Amniotic stem cell (primary cell): ENCODE data around the gene SLC12A8.

Source experiments
- DNase-seq: peaks from one replicate; lab custom pipeline; 2025; lab: John Stamatoyannopoulos, UW

Gene SLC12A8

GRCh38 chr3:125140011-125140817 is 72.3 kb downstream of the SLC12A8 start:
- peak; percentile 36 for DNase-seq

DNA sequence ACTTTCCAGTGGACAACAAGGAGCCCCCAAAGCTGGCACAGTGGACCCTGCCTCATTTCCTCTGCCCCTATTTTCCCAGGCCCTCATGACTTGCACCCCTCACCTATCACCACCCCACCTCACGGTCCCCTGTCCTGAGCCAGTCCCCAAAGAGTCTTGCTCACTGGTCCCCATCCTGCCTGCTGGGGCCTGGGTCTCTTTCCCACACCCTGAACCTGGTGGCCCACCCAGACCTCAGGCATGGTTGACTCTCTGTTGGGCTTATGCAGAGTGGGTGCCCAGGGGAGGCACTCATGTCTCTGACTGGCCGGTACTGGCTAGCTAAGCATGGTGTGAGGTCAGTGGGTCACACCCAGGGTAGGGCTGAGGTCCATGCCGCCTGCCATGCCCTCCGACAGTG is 73.2 kb downstream of the SLC12A8 start:
- no peak for DNase-seq

DNA sequence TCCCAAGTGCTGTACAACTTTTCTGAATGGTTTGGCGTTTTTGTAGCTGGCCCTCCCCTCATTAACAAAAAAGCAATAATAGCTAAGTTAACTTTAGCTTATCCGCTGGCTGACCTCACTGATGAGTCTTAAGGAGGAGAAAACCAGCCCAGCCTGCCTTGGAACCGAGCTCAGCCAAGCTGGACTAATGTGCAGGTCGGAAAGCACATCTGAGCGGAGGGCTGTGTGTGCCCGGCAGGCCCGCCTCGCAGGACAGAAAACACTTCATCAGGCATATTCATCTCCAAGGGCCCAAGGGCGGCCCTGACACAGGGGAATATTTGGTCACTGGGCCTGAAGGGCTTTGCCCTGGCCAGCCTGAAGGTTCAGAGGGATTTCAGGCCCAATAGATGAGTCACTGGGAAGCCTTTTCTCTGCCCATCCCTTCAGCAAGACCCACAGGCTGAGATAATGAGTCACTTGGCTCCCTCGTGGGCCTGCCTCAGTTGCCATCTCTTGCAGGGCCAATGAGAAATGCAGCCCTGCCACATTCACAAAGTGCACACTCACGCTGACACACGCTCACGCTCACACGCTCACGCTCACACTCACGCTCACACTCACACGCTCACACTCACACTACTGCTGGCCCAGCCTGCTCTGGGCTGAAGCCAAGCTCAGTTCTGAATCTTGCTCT is 75.1 kb downstream of the SLC12A8 start:
- DNase-seq: no peak

DNA sequence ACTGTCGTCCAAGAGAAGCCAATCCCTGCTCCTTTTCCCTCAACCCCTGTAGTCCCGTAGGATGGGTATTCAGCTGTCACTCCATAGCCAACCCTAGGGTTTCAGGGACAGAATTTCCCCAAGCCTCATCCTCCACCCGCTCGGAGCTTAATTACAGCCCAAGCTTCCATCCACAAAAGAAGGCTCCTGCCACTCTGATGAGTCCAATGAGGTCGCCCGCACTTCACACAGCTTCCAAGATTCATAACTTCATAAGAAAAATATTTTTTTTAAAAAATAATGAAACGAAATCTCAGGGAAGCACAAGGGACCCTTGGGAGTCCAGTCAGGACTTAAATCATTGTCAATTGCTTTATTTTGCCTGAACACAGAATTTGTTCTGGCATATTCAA is 75.6 kb downstream of the SLC12A8 start:
- no peak for DNase-seq

GRCh38 chr3:125136515-125136914 is 76.0 kb downstream of the SLC12A8 start:
- no peak for DNase-seq

DNA sequence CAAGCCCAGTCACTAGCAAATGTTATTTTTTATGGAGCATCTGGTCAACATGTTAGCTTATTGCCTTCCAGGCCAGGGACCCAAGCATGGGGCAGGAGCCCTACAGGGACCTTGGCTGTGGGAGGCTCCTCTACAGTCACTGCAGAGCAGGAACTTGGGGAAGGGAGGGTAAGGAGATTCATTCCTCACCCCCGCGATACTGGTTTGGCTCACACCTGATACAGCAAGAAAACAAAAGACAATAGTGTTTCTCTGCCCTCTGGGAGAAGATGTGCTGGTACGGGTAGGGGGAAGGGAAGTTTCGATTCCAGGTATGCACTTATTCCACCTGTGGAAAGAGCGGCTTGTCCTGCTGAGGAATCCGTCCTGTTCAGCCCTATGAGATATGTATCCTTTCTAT is 77.6 kb downstream of the SLC12A8 start:
- DNase-seq: no peak

GRCh38 chr3:125132815-125133214 is 79.7 kb downstream of the SLC12A8 start:
- no peak for DNase-seq

- peak; percentile 98 for DNase-seq
Observed at GRCh38 chr3:125129512-125129997, 83.0 kb downstream of the SLC12A8 start.

DNA sequence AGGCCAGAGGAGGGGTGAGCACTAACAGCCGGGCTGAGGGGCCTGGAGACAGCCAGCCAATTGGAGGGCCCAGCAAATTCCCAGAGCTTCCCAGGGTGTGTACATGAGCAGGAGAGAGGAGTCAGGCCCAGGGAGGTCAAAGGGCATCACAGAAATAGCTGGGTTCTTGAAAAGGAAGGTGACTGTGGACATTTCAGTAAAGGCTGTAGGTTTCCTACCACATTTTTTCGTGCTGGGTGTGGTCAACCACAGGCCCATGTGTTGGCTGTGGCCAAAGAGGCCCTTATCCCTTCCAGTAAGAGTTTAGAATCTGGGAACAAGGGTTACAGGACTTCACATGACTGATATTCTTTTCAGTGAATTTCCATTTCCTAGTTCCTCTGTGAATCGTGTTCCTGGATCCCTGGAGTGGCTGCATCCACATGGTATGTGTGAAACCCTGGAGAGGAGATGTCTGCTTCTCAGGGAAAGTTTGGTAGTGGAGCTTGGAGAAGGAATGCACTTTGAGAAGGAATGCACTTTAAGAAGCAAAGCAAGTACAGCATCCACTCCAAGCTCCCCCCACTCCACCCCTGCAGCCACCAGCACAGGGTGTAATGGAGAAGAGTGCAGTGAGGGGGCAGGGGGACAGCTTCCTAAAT is 83.6 kb downstream of the SLC12A8 start:
- DNase-seq: peak; percentile 45

DNA sequence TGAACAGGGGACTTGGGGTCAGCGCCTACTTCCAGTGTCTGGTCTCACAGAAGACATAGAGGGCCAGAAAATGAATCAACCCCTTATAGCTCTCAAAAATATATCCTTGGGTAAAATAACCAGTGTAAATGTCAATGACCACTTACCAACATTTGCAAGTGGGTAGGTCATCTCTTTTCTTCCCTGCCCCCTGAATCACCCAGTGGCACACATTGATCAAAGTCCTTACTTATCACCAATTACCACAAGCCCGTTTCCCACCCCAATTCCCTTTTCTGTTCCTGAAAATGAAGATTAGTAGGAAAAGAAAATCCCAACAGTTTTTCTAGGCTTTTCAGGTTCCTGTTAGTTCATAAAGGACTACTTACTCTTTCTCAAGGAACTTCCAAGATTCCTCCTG is 86.2 kb downstream of the SLC12A8 start:
- no peak for DNase-seq

DNA sequence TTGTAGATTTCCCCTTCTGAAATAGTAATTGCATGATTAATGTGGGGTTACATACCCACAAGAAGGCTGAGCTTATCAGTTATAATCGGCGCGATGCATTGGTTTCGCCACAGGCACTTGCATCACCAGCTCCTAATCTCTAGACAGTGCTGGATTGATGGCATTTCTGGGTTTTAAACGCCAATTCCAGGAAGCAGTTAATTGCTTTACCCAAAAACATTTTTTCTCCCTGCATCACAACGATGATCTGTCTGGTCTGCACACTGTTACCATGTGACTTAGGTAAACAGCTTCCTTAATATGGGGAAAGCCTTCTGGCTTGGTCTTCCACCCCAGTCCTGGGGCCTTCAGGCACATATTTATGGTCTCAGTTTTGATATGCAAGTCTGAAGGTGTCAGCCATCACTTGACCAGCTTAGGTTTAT is 86.7 kb downstream of the SLC12A8 start:
- peak; percentile 58 for DNase-seq

DNA sequence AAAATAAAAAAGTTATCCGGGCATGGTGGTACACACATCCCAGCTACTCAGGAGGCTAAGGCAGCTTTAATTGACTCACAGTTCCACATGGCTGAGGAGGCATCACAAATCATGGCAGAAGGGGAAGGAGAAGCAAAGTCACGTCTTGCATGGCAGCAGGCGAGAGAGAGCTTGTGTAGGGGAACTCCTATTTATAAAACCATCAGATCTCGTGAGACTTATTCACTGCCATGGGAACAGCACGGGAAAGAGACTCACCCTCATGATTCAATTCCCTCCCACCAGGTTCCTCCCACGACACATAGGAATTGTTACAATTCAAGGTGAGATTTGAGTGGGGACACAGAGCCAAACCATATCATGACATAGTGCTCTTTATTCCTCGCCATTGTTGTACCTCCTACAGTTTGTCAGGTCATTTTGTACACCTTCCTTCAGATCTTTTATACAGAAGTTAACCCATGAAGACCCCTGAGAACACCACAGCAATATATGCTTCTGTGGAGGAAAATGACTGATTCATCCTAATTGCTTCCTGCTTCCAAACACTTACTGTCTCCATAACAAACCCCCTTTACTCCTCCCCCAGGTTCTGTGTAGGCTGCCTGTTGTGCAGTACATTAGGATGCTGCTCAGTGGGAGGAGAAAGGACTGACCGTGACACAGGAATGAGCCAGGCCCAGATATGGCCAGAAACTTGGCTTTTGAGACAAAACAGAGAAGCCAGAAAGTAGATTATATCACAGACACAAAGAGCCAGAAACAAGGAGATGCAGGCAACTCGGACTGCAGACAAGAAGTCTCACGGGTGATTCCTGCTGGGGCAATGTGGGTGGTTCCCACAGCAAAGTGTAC is 88.9 kb downstream of the SLC12A8 start:
- DNase-seq: no peak

DNA sequence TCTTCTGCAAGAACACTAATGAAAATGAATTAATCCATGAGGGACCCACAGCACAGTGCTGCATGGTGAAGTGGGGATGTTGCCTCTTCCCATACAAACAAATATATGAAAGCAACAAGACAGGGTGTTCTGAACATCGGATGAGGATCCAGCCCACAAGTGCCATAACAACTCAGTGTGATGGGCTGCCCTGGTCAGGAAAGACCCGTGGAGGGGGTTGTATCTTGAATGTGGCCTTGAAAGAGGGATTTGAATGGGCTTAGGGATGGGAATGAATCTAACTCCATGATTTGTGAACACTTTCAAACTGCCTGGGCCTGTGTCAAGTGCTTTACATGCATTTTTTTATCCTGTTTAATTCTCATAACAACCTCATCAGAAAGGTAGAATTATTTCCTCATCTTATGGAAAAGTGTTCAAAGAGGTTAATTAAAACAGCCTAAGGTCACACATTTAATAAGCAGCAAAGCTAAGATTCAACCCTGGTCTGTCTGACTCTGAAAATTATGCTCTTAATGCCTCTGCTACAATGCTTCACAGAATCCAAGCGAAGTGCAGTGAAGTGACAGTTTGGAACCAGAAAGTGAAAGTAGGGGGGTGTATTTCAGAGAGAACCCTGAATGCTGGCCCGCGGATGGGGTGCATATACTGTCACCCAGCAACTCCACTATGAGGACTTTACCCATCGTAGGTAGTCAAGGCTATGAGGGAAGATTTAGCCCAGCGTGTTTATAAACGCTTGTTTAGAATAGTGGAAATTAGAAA is 91.1 kb downstream of the SLC12A8 start:
- DNase-seq: no peak

- no peak for DNase-seq
Observed at GRCh38 chr3:125120379-125121122, 92.0 kb downstream of the SLC12A8 start.

DNA sequence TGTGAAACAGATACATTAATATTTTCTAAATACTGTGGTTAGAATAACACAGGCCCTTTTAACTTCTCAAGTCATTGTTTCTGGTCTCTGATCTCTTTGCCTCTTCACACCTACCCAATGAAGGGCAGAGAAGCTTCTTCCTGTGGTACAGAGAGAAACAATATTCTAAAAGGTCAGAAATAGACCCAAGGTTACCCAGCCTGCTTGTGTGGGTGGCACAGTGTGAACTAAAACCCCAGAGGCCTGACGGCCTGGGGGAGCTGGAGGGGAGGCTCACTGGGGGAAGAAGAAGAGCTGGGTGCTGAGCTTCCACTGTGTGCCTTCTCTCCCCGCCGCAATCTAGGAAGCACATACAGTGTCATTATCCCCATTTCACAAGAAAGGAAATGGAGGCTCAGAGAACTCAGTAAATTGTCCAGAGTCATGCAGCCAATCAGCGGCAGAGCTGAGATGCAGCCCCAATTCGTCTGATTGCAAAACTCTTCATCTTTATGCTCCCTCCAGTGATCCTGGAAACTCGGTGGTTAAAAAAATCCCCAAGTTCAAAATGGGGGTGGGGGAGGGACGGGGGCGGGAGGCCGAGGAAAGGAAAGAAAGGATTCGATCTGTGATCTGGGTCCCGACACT is 92.7 kb downstream of the SLC12A8 start:
- no peak for DNase-seq

GRCh38 chr3:125118600-125118999 is 93.9 kb downstream of the SLC12A8 start:
- no peak for DNase-seq

GRCh38 chr3:125117631-125118191 is 94.8 kb downstream of the SLC12A8 start:
- DNase-seq: no peak

DNA sequence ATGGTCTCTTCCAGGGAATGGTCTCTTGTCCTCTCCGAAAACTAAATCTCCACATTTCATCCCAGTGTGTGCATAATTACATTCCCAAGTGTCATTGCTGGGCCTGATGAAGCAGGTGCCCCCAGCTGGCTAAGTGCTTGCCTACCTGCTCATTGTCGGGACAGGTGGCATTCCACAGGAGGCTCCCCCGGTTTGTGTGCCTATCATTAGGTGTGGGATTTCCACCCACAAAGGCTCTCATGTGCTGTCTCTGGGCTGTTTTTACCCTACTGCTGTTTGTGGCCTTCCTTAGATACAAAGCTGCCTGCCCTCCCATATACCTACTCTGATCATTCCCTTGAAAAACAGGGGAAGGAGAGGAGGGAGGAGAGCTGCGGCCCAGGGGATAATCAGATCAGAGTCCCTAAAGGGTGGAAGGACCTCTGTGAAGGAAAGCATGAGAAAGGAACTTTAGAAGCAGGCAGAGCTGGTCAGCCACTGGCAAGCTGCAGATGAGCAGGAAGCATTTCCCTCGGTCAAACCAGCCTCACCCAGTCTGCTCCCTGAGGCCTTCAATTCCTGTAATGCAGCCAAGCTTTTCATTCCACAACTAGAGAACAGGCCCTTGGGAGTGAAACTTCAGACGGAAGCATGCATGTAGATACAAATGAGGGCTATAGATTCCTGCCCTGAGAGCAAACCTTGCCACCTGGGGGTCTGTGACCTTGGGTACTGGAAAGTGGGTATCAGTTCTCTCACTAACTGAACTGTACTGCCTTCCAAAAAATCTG is 96.1 kb downstream of the SLC12A8 start:
- peak; percentile 79 for DNase-seq

GRCh38 chr3:125115640-125116039 is 96.9 kb downstream of the SLC12A8 start:
- DNase-seq: peak; percentile 43
